H9 (cell line): Measurements from ENCODE around the gene SLC16A6. TPM values are rescaled to one million over a fixed set of nuclear protein-coding genes. Genes with fewer than 3 reads are reported as not detected.

ENCODE experiments used
- DNase-seq: peaks from one replicate; pipeline ENCODE4 v3.0.0-alpha.2; 2017
- H2AFZ ChIP-seq: one replicate; pipeline ENCODE4 v1.6.1; 2013; ENCODE audit warnings: mild to moderate bottlenecking, low read length, control low read depth, moderate library complexity
- H2AK5ac ChIP-seq: 2 replicates; pipeline ENCODE4 v1.6.1; 2013; ENCODE audit warnings: low read length, control low read depth, mixed read lengths; ENCODE audit not compliant: insufficient read length
- H2BK120ac ChIP-seq: one replicate; pipeline ENCODE4 v1.6.1; 2013; ENCODE audit warnings: low read depth, mild to moderate bottlenecking, low read length, control low read depth, inconsistent platforms; ENCODE audit not compliant: poor library complexity, severe bottlenecking
- H2BK12ac ChIP-seq: 2 replicates; pipeline ENCODE4 v1.6.1; 2013; ENCODE audit warnings: low read length, control low read depth, mixed read lengths, low read depth; ENCODE audit not compliant: insufficient read length
- H2BK15ac ChIP-seq: 2 replicates; pipeline ENCODE4 v1.6.1; 2013; ENCODE audit warnings: low read depth, low read length, control low read depth
- H2BK20ac ChIP-seq: one replicate; pipeline ENCODE4 v1.6.1; 2013; ENCODE audit warnings: low read depth, mild to moderate bottlenecking, low read length, control low read depth, inconsistent platforms; ENCODE audit not compliant: poor library complexity, severe bottlenecking
- H2BK5ac ChIP-seq: 2 replicates; pipeline ENCODE4 v1.6.1; 2013; ENCODE audit warnings: low read length, control low read depth, mixed read lengths; ENCODE audit not compliant: insufficient read length
- H3K14ac ChIP-seq: 2 replicates; pipeline ENCODE4 v1.6.1; 2013; ENCODE audit warnings: low read length, control low read depth; ENCODE audit not compliant: insufficient read depth
- H3K18ac ChIP-seq: 2 replicates; pipeline ENCODE4 v1.6.1; 2013; ENCODE audit warnings: low read depth, mild to moderate bottlenecking, mixed read lengths, low read length, control low read depth; ENCODE audit not compliant: insufficient read length
- H3K23ac ChIP-seq: 2 replicates; pipeline ENCODE4 v1.6.1; 2013; ENCODE audit warnings: low read length, control low read depth, mixed read lengths, low read depth; ENCODE audit not compliant: insufficient read length
- H3K23me2 ChIP-seq: 2 replicates; pipeline ENCODE4 v1.6.1; 2013; ENCODE audit warnings: low read depth, mild to moderate bottlenecking, mixed read lengths, low read length, control low read depth; ENCODE audit not compliant: insufficient read length, poor library complexity, severe bottlenecking
- H3K27ac ChIP-seq: 2 replicates; pipeline ENCODE4 v1.5.1; 2013; ENCODE audit warnings: low read length, control low read depth, mixed read lengths, low read depth; ENCODE audit not compliant: insufficient read length
- H3K27me3 ChIP-seq: 2 replicates; pipeline ENCODE4 v1.6.1; 2013; ENCODE audit warnings: low read length, control low read depth, inconsistent platforms; ENCODE audit not compliant: insufficient read depth
- H3K4ac ChIP-seq: 2 replicates; pipeline ENCODE4 v1.6.1; 2013; ENCODE audit warnings: low read depth, mild to moderate bottlenecking, control low read depth, inconsistent platforms, low read length, moderate library complexity
- H3K4me1 ChIP-seq: 2 replicates; pipeline ENCODE4 v1.6.1; 2013; ENCODE audit warnings: low read length, control low read depth, inconsistent platforms; ENCODE audit not compliant: insufficient read depth
- H3K4me2 ChIP-seq: 2 replicates; pipeline ENCODE4 v1.6.1; 2013; ENCODE audit warnings: low read length, control low read depth, mixed read lengths; ENCODE audit not compliant: insufficient read length, insufficient read depth
- H3K56ac ChIP-seq: 2 replicates; pipeline ENCODE4 v1.6.1; 2013; ENCODE audit warnings: low read depth, mild to moderate bottlenecking, mixed read lengths, low read length, control low read depth; ENCODE audit not compliant: insufficient read length
- H3K79me1 ChIP-seq: 2 replicates; pipeline ENCODE4 v1.6.1; 2013; ENCODE audit warnings: low read depth, mild to moderate bottlenecking, moderate library complexity, low read length, control low read depth, inconsistent platforms; ENCODE audit not compliant: insufficient read depth, poor library complexity, severe bottlenecking
- H3K79me2 ChIP-seq: 2 replicates; pipeline ENCODE4 v1.6.1; 2013; ENCODE audit warnings: low read length, control low read depth, inconsistent platforms; ENCODE audit not compliant: insufficient read depth
- H3K9ac ChIP-seq: 2 replicates; pipeline ENCODE4 v1.6.1; 2013; ENCODE audit warnings: low read length, control low read depth, mixed read lengths; ENCODE audit not compliant: insufficient read length; ENCODE audit errors: extremely low read depth
- H3K9me3 ChIP-seq: one replicate; pipeline ENCODE4 v1.6.1; 2013; ENCODE audit warnings: low read depth, low read length, inconsistent platforms; ENCODE audit not compliant: control insufficient read depth
- H3T11ph ChIP-seq: one replicate; pipeline ENCODE4 v1.6.1; 2013; ENCODE audit warnings: mild to moderate bottlenecking, low read length, control low read depth, inconsistent platforms
- H4K20me1 ChIP-seq: one replicate; pipeline ENCODE4 v1.6.1; 2013; ENCODE audit not compliant: control insufficient read depth, insufficient read length, insufficient read depth
- H4K5ac ChIP-seq: 2 replicates; pipeline ENCODE4 v1.6.1; 2013; ENCODE audit warnings: low read depth, mild to moderate bottlenecking, mixed read lengths, low read length, control low read depth; ENCODE audit not compliant: insufficient read length
- H4K8ac ChIP-seq: replicated peaks from 2 replicates; pipeline ENCODE4 v1.6.1; 2013; ENCODE audit warnings: low read length, control low read depth, mixed read lengths, low read depth; ENCODE audit not compliant: insufficient read length
- H4K91ac ChIP-seq: 2 replicates; pipeline ENCODE4 v1.6.1; 2013; ENCODE audit warnings: low read depth, mild to moderate bottlenecking, moderate library complexity, mixed read lengths, low read length, control low read depth; ENCODE audit not compliant: insufficient read length
- H3K27ac Mint-ChIP-seq, 3 experiments: 2 replicates in 2 of 3; 3 replicates in 1 of 3; pipeline ENCODE4 v1.8.0; 2020 to 2021; ENCODE audit warnings: mixed read lengths in 3 of 3, mild to moderate bottlenecking in 1 of 3, moderate library complexity in 1 of 3
- H3K27me3 Mint-ChIP-seq: 2 replicates; pipeline ENCODE4 v1.8.0; 2021; ENCODE audit warnings: low read depth, mild to moderate bottlenecking, moderate library complexity, mixed read lengths
- H3K36me3 Mint-ChIP-seq, 3 experiments: 2 replicates in 2 of 3; 3 replicates in 1 of 3; pipeline ENCODE4 v1.8.0; 2020 to 2021; ENCODE audit warnings: low read depth in 3 of 3, mixed read lengths in 3 of 3; ENCODE audit not compliant: insufficient read depth in 1 of 3
- H3K4me1 Mint-ChIP-seq, 2 experiments: 2 replicates each; pipeline ENCODE4 v1.8.0; 2020; ENCODE audit warnings: mixed read lengths in 2 of 2
- H3K4me3 Mint-ChIP-seq, 2 experiments: 2 replicates in 1 of 2; 3 replicates in 1 of 2; pipeline ENCODE4 v1.8.0; 2020 to 2021; ENCODE audit warnings: mild to moderate bottlenecking in 2 of 2, mixed read lengths in 2 of 2, moderate library complexity in 1 of 2
- H3K9me3 Mint-ChIP-seq, 2 experiments: 2 replicates in 1 of 2; 3 replicates in 1 of 2; pipeline ENCODE4 v1.8.0; 2020; ENCODE audit warnings: mild to moderate bottlenecking in 2 of 2, mixed read lengths in 2 of 2, moderate library complexity in 1 of 2
- WGBS: extraction: QIAGEN DNeasy Blood & Tissue Kit; methylation state at CpG from one replicate; pipeline ENCODE4 v1.1.7; 2013; ENCODE audit warnings: missing lambda C conversion rate, low lambda C conversion rate, mixed read lengths; ENCODE audit not compliant: insufficient read length; ENCODE audit errors: extremely low coverage; 5-methylcytosine and 5-hydroxymethylcytosine counted together
- total RNA-seq: library from RNA; stranded (reverse); gene quantifications from 2 replicates; pipeline ENCODE4 v1.2.1, GENCODE V29; 2021
- TF ChIP-seq, protein P1 (sequence below): fragments of 200-600 bp; sonication (generic); conservative IDR thresholded peaks from 3 replicates; pipeline ENCODE4 v1.8.0; 2021; ENCODE audit warnings: antibody characterized with exemption, mild to moderate bottlenecking

The SLC16A6 gene
- total RNA-seq, 1 experiment from 2014 or later, result 0.33 TPM

DNA sequence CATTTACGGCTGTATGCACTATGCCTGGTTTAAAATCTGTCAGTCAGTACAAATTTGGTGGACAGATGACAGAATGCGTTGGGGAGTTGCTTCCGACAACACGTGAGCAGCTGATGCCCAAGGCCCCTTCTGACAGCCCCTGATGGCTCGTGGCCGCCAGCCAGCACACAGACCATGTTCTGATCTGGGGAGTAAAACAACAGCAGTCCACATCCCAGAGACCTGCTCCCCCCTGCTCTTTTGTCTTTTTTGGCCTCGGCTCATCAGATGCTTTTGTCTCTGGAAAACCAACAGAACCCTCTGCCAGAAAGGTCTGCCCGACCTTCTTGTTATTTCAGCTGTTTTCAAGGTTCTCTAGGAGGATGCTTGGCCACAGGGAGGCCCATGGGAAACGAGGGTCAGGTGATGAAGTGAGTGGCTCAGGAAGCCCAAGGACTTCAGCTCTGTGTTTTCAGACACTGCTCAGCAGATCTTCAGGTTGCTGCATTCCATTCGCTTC, 11.2 kb upstream of the SLC16A6 start:
- no peak overlapping the region for H2BK20ac ChIP-seq
- peaks cover 3 to 11% (median 3%) of the 10 kb centered on the region in 3 experiments; a peak in 6 of 7 replicates for H3K36me3 Mint-ChIP-seq
- no peaks in the 10 kb centered on the region for H3K79me1 ChIP-seq
- no peaks in the 10 kb centered on the region for H3K79me2 ChIP-seq
- H3K9me3 Mint-ChIP-seq, result no peaks in the 10 kb centered on the region; a peak in 1 of 5 replicates
- H2BK120ac ChIP-seq, result no peak overlapping the region
- WGBS, result no CpG with 5 or more reads among the region's 10 CpGs
- no peak overlapping the region; a peak in 1 of 5 replicates for H3K4me3 Mint-ChIP-seq
- peaks cover 23 to 29% of the 10 kb centered on the region in 2 experiments for H3K4me1 Mint-ChIP-seq
- no peak overlapping the region for H3K56ac ChIP-seq
- peak overlapping the region in 2 of 3 experiments; percentile 86 to 92; a peak in 3 of 7 replicates for H3K27ac Mint-ChIP-seq
- no peak overlapping the region for H3T11ph ChIP-seq
- H3K9me3 ChIP-seq, result no peaks in the 10 kb centered on the region
- no peaks in the 10 kb centered on the region for H3K23me2 ChIP-seq
- no peak overlapping the region for H3K4ac ChIP-seq
- H3K18ac ChIP-seq, result no peak overlapping the region
- no peak overlapping the region for H4K8ac ChIP-seq
- H3K4me1 ChIP-seq, result peaks cover 3% of the 10 kb centered on the region; the same call in 1 of the 2 replicates
- no peak overlapping the region for H3K4me2 ChIP-seq
- no peak overlapping the region for H3K23ac ChIP-seq
- H3K27me3 Mint-ChIP-seq, result peaks cover 12% of the 10 kb centered on the region
- H4K20me1 ChIP-seq, result no peaks in the 10 kb centered on the region
- H3K9ac ChIP-seq, result no peak overlapping the region
- H3K27me3 ChIP-seq, result no peaks in the 10 kb centered on the region
- no peak overlapping the region for H2BK12ac ChIP-seq
- no peak for DNase-seq
- H3K14ac ChIP-seq, result no peak overlapping the region
- no peak overlapping the region for H3K27ac ChIP-seq
- H2BK5ac ChIP-seq, result no peak overlapping the region
- no peak overlapping the region for H2AK5ac ChIP-seq
- no peak overlapping the region for H4K5ac ChIP-seq
- no peak overlapping the region for H2AFZ ChIP-seq
- TF ChIP-seq, protein P1, sequence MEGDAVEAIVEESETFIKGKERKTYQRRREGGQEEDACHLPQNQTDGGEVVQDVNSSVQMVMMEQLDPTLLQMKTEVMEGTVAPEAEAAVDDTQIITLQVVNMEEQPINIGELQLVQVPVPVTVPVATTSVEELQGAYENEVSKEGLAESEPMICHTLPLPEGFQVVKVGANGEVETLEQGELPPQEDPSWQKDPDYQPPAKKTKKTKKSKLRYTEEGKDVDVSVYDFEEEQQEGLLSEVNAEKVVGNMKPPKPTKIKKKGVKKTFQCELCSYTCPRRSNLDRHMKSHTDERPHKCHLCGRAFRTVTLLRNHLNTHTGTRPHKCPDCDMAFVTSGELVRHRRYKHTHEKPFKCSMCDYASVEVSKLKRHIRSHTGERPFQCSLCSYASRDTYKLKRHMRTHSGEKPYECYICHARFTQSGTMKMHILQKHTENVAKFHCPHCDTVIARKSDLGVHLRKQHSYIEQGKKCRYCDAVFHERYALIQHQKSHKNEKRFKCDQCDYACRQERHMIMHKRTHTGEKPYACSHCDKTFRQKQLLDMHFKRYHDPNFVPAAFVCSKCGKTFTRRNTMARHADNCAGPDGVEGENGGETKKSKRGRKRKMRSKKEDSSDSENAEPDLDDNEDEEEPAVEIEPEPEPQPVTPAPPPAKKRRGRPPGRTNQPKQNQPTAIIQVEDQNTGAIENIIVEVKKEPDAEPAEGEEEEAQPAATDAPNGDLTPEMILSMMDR, result no peak
- no peak overlapping the region for H2BK15ac ChIP-seq
- H4K91ac ChIP-seq, result no peak overlapping the region
